ENCODE measurements around the gene C1orf210.
A peak's percentile ranks its signal among the peaks of the same experiment; 100 is the strongest.

The C1orf210 gene

GRCh38 chr1:43285269-43285990 lies at the start of gene C1orf210:
C1orf210 (minus strand) TSS chr1:43285581; CDS start chr1:43283270, 2,311 bp downstream.
- DNase-seq (ENCODE audit: low spot score) = no peak

GRCh38 chr1:43334453-43335205 lies 49.2 kb upstream of the C1orf210 start:
- DNase-seq (ENCODE audit: low spot score) = no peak

DNA sequence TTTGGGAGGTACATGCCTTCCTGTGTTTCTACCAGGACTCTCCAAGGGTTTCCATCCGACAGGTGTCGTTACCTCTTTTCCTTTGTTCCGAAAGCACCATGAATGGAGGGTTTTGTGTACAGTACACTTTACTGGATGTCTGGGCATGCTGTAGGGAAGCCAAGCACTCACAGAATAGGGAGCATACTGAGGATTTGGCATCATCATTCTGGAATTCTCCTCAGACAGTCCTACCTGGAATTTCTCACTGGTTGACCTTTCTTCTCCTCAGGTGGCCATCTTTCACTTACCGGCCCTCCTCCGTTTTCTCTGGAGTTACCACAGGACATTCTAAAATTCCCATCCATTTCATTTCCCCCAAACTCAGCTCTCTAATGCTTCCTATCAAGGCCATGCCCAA lies 46.3 kb upstream of the C1orf210 start:
- no peak for DNase-seq (ENCODE audit: low spot score)

GRCh38 chr1:43329995-43330751 lies 44.8 kb upstream of the C1orf210 start:
- no peak for DNase-seq (ENCODE audit: low spot score)

GRCh38 chr1:43327549-43328292 lies 42.3 kb upstream of the C1orf210 start:
- DNase-seq (ENCODE audit: low spot score) = no peak

GRCh38 chr1:43325381-43325780 lies 40.0 kb upstream of the C1orf210 start:
- DNase-seq (ENCODE audit: low spot score) = no peak

GRCh38 chr1:43324810-43325209 lies 39.4 kb upstream of the C1orf210 start:
- no peak for DNase-seq (ENCODE audit: low spot score)

GRCh38 chr1:43322506-43322905 lies 37.1 kb upstream of the C1orf210 start:
- no peak for DNase-seq (ENCODE audit: low spot score)

DNA sequence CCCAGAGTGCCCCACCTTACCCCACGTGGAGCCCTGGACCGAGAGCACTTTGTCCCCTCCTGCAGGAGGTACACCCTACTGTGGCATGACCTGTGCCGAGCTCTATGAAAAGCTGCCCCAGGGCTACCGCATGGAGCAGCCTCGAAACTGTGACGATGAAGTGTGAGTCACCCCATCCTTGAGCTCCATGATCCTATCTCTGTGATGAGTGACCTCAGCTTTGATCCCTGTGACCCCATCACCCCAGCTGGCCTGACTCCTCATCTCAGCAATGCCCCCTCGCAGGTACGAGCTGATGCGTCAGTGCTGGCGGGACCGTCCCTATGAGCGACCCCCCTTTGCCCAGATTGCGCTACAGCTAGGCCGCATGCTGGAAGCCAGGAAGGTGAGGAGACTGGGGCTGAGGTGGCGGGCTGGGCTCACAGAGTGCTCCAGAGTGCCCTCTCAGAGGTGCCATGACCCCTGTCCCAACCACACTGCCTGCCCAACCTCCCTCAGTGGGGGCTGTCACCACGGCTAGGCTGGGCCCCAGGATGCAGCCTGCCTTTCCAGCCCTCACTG lies 36.0 kb upstream of the C1orf210 start:
- DNase-seq (ENCODE audit: low spot score) = no peak

DNA sequence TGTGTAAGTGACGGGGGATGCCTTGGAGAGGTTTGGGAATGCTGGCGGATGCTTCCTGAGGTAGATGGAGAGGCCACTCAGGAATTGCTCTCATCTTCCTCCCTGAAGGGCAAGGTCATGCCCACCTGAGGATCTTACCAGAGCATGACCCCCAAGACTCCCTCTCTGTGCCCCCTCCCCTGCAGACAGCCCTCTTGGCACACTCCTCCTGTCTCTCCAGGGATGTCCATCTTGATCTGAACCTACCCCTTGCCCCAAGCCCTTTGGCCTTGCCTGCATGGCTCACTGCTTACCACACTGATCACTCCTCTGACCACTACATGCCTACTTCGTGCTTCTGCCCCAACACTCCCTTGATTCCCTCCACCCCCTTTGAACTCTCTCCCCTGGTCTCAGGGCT lies 34.4 kb upstream of the C1orf210 start:
- DNase-seq (ENCODE audit: low spot score) = no peak

- DNase-seq (ENCODE audit: low spot score) = no peak
Observed at GRCh38 chr1:43319288-43319687, 33.9 kb upstream of the C1orf210 start.

DNA sequence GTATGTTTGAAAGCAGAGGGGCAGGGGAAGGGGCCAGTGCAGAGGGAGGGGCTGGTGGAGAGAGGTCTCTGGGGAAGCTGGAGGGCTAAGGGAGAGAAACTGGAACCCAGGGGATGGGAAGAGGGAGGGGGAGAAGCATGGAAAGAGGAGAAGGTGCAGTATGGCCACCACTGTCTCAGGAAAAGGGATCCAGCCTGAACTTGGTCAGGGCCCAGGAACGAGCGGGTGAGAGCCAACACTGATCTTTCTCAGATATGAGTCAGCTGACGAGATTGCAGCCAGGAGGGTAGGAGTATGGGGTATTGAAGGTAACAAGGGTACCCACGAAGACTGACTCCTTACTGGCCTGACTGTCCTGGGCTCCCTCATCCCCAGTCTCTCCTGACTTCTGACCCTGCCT lies 33.5 kb upstream of the C1orf210 start:
- no peak for DNase-seq (ENCODE audit: low spot score)

DNA sequence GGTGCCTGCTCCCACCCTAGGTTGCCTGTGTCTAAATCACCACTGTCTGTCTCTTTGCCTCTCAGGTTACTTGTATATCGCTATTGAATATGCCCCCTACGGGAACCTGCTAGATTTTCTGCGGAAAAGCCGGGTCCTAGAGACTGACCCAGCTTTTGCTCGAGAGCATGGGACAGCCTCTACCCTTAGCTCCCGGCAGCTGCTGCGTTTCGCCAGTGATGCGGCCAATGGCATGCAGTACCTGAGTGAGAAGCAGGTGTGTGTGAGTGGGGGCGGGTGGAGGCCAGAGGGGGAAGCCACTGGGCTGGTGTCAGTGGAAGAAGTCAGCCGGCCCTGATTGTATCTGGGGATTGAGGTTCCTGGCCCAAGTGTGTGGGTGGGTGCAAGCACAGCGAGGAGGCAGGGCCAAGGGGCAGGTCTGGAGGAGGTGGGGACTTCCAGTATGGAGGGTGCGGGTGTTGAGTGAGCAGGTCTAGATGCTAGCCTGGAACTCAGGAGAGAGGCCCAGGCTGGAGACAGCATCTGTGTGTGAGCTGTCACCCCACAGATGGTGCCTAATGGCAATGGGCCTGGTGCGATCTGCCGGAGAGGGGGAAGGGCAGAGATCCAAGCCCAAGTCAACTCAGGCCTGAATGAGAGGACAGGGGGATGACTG lies 32.6 kb upstream of the C1orf210 start:
- peak; percentile 86 for DNase-seq (ENCODE audit: low spot score)

GRCh38 chr1:43316738-43317520 lies 31.5 kb upstream of the C1orf210 start:
- DNase-seq (ENCODE audit: low spot score) = no peak

- DNase-seq (ENCODE audit: low spot score) = peak; percentile 17
Observed at GRCh38 chr1:43315963-43316737, 30.8 kb upstream of the C1orf210 start.

- DNase-seq (ENCODE audit: low spot score) = no peak
Observed at GRCh38 chr1:43315481-43315880, 30.1 kb upstream of the C1orf210 start.

DNA sequence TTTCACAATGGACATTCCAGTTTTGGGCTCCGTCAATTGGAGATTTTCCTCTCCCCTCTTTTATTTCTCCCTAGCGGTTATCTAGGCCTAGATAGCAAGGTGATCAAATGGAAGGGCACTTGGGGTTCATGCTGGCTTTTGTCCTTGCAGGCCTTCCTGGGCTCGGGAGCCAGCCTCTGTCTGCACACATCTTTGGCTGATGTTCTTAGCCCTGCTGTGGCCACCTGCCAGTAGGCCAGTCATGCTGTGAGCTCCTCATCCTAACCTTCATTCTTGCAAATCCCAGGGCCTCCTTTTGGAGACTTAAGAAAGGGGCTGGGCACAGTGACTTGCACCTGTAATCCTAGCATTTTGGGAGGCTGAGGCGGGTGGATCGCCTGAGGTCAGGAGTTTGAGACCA lies 28.9 kb upstream of the C1orf210 start:
- DNase-seq (ENCODE audit: low spot score) = no peak

GRCh38 chr1:43313771-43314170 lies 28.4 kb upstream of the C1orf210 start:
- no peak for DNase-seq (ENCODE audit: low spot score)

DNA sequence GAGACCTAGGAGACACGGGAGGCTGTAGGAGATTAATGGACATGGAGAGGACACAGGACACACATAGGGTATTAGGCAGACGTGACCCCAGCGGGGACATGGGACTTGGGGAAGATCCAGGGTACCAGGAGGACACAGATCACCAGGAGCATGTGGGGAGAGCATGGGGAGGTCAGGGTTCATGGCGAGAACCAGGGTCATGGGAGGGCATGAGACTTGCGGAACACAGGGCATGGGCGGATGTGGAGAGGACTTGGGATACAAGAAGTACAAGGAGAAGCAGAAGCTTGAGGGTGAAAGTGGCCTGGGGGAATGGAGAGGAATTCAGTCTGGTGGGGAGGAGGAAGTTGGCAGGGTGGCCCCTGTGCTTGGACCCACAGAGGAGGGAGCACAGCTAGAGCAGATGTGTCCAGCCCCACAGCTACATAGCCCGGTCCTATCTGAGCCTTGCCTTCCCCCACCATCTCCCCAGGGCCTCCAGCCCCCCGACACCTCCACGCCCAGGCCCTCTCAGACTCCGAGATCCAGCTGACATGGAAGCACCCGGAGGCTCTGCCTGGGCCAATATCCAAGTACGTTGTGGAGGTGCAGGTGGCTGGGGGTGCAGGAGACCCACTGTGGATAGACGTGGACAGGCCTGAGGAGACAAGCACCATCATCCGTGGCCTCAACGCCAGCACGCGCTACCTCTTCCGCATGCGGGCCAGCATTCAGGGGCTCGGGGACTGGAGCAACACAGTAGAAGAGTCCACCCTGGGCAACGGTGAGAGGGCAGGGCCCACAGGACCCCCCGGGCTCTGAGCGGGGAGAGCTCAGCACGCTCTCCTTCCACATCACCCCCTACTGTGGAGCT lies 27.5 kb upstream of the C1orf210 start:
- no peak for DNase-seq (ENCODE audit: low spot score)
